Activated CD4-positive, alpha-beta T cell treated with anti-CD3 and anti-CD28 coated beads, Interleukin-2, amount 50 U/mL, for 4 hours (primary cell): ENCODE results near the gene TRIM46.
"Not testable (repeated sequence)": the region's sequence is repeated elsewhere in the genome, so short reads cannot be mapped to it uniquely, and the experiment has no call there.

Source experiments
- DNase-seq, 2 experiments: peaks; one replicate each; pipeline ENCODE4 v3.0.0-alpha.2; 2020

TRIM46 gene

DNA sequence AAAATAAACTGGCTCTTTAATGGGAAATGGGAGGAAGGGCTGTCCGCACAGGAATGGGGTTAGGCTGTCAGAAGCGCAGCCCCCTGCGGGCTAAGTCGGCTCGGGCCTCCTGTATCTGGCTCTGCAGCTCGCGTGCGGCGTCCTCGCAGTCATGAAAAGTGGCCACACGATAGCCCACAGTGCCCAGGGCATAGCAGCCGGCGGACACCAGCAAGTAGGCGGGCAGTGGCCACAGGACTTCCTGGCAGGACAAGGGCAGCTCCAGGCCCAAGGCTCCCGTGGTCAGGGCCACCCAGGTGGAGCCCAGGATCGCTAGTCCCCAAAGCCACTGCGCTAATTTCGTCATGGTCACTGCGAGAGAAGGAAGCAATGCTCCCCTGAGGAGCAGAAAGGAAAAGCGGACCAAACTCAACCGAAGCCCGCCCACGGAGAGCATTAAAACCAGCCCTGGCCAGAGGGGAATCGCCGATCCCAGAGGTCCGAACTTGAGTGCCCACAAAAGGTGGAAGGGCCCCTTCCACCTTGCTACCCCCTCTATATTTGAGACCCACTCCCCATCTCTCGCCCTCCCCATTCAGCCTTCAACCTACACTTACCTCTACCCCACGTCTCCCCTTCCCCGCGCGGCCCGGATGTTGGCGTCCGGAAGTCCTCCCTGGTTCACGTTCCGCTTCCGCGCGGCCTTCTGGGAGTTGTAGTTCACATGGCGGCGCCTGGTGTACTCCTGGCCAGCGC lies 33.6 kb upstream of the TRIM46 start, which contains the start of gene DPM3:
Gene DPM3 (minus strand): TSS at position 637 of the 735 bp plus-strand sequence. CDS start 291 bp downstream, at position 346.
- peak; percentile 88 to 89 for DNase-seq

DNA sequence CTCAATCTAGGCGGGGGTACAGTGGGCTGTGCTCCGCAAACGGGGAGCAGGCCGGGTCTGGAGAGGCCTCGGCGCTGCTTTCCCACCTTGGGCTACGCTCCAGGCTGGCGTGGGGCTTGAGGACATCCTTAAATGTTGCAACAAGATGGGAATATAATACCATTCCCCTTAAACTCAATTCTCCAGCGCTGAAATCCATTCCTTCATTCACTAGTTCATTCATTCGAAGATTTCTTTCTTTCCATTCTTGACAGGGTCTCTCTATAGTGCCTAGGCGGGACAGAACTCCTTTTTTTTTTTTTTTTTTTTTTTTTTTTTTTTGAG lies 33.1 kb upstream of the TRIM46 start:
- DNase-seq: no peak

DNA sequence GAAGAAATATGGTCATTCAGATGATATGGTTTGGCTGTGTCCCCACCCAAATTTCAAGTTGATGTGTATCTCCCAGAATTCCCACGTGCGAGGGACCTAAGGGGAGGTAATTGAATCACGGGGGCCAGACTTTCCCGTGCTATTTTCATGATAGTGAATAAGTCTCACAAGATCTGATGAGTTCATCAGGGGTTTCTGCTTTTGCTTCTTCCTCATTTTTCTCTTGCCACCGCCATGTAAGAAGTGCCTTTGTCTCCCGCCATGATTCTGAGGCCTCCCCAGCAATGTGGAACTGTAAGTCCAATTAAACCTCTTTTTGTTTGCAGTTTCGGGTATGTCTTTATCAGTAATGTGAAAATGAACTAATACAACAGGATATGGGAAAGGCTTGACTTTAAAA lies 31.9 kb upstream of the TRIM46 start:
- no peak for DNase-seq

DNA sequence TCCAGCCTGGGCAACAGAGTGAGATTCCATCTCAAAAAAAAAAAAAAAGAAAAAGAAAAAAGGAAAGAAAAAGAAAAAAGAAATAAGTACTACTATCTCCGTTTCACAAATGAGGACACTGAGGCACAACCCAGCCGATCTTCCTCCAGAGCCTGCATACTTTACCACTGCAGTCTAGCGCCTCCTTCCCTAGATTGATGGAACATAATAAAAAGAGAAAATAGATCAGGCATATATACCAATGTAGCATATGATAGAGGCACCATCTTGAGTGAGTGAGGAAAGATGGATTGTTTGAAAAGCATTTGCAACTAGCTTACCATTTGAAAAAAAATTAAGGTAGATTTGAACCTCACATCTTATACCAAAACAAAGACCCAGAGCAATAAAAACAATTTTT lies 28.2 kb upstream of the TRIM46 start:
- DNase-seq: no peak

DNA sequence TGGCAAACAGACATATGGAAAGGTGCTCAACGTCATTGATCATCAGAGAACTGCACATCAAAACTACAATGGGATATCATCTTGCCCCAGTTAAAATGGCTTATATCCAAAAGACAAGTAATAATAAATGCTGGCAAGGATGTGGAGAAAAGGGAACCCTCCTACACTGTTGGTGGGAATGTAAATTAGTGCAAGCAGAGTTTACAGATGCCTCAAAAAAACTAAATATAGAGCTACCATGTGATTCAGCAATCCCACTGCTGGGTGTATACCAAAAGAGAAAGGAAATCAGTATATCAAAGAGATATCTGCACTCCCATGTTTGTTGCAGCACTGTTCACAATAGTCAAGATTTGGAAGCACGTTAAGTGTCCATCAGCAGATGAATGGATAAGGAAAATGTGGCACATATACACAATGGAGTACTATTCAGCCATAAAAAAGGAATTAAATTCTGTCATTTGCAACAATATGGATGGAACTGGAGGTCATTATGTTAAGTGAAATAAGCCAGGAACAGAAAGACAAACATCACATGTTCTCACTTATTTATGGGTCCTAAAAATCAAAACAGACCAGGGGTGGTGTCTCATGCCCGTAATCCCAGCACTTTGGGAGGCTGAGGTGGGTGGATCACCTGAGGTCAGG lies 17.5 kb upstream of the TRIM46 start:
- not testable (repeated sequence) for DNase-seq

DNA sequence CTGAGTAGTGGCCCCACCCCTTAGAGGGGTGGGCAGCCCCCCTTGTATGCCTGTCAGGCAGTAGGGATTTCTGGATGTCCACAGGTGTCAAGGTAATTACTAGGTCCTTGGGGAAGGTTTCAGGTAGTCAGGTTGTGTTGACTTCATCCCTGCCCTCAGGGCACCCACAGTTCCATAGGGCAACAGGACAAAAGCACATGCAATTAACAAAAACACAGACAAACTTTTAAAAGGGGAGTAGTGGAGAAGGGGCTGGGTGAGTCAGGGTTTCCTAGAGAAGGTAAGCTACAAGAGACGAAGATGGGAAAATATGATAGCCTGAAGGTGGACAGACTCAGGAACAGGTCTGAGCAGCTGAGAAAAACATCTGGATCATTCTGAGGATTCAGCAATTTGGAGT lies 14.7 kb upstream of the TRIM46 start:
- DNase-seq: no peak

DNA sequence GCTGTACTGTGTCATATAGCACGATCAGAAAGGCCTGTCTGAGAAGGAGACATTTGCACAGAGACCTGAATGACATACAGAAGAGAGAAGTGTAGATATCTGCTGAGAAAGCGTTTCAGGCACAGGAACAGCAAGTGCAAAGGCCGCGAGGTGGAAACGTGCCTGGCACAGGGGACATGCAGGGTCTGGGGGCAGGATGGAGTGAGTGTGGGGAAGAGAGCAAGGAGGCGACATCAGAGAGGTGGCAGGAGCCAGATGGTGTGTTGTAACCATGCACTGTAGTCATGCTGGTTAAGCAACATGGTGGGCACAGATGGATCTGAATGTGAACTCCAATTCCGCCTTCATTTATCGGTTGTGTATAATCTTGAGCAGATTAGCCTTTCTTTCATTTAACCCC lies 13.5 kb upstream of the TRIM46 start:
- DNase-seq: no peak

DNA sequence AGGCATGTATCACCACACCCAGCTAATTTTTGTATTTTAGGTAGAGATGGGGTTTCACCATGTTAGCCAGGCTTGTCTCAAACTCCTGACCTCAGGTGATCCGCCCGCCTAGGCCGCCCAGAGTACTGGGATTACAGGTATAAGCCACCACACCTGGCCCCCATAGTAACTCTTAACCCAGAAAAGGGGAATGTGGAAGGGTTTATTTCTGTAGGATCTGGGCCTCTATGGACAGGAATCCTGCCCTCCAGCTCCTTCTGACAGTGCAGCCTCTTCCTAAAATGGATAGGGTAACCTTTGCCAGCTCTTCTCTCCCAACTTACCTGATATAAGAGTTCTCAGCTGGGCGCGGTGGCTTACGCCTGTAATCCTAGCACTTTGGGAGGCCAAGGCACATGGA lies 11.0 kb upstream of the TRIM46 start:
- DNase-seq: not testable (repeated sequence)

DNA sequence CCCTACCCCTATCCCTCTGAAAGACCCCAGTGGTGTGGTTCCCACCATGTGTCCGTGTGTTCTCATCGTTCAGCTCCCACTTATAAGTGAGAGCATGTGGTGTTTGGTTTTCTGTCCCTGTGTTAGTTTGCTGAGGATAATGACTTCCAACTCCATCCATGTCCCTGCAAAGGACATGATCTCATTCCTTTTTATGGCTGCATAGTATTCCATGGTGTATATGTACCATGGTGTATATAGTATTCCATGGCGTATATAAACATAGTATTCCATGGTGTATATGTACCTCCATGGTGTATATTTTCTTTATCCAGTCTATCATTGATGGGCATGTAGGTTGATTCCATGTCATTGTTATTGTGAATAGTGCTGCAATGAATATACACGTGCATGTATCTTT lies 9.9 kb upstream of the TRIM46 start:
- DNase-seq: not testable (repeated sequence)

DNA sequence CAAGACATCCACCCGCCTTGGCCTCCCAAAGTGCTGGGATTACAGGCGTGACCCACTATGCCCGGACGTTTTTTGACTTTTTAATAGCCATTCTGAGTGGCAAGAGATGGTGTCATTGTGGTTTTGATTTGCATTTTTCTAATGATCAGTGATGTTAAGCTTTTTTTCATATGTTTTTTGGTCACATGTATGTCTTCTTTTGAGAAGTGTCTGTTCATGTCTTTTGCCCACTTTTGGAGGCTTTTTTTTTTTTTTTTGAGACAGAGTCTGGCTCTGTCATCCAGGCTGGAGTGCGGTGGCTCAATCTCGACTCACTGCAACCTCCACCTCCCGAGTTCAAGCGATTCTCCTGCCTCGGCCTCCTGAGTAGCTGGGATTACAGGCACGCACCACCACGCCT lies 9.0 kb upstream of the TRIM46 start:
- DNase-seq: not testable (repeated sequence)

DNA sequence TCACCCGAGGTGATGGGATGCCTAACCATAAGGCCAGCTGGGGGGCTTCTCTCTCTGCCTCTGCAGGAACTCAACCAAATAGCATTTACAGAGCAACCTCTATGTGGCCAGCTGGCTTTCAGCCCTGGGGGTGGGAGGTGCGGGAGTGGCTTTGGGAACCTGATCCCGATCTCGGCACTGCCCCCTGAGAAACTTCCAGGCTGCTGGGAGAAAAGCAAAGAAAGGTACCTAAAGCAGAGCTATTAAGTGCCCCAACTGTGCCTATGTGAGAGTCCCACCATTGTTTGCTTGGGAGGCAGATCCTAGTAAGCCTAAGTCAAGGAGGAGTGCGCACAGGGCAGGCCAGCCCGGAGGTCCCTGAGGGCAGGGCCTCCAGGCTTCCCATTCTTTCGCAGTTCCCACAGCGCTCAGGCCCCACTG lies 7.6 kb upstream of the TRIM46 start:
- DNase-seq: no peak

DNA sequence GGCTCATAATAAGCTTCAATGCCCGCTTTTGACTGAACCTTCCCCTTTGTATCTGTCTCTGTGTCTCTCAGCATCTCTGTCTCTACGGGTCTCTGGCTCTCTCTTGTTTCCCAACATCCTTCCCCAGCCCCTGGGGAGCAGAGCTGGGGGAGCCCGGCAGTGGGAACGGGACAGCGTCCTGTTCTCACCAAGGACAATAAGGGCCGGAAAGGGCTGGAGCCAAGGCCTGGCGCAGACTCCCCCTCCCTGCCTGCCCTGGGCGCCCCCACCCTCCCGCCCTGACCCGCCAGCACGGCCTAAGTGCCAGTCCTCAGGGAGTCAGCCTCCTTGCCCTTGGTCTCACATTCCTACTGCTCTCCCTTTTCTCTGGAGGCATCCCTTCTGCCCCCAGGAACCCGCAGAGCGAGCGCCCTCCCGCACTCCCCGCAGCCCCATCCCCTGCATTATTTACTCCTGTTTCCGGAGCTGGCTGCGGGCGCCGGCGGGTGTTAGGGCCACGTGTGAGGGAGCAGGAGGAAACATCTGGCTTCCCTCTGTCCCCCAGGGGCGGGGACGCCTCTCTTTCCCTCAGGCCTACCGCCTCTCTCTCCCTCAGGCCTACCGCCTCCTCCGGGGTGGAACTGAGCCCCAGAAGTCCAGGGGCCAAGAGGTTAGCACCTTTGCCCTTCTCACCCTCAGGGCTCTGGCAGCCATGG lies 7.0 kb upstream of the TRIM46 start:
- no peak for DNase-seq

DNA sequence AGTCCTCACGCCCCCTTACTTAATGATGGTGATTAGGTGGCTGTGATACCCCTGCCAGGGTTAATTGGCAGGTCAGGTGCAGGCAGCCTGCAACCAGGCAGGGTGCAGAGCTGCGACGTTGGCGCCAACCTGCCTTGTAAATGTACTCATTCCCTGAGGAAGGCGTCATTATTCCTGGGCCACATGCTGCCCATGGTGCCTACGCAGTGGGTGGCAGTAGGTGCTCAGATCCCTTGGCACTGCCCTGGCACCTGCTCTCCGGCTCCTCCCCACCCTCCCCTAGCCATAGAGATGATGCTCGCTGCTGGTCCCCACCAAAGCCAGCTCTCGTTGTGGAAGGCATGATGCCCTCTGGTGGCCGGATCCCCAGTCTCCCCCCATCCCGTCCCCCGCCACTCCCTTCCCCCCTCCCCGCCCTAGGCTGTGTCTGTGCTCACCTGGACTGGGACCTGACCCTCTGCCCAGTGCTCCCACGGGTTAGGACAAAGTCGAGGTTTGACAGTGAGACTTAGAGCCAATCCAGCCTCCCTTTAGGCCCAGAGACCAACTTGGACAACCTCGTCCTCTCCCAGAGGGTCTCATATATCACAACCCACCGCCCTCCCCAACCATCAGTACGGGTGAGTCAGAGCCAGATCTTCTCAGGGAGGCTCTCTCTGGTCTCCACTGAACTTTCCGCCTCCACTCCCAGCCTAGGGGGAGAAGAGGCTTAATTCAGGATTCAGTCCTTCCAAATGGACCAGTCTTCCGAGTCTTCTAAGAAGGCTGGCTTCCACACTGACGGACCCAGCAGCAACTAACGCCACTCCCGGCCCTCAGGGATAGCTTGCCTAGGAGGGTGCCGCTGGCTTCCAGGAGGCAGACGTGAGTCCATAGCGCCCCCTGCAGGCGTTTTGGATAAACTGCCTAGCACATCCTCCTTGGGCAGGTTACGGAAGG lies 6.2 kb upstream of the TRIM46 start:
- peak; percentile 82 for DNase-seq

DNA sequence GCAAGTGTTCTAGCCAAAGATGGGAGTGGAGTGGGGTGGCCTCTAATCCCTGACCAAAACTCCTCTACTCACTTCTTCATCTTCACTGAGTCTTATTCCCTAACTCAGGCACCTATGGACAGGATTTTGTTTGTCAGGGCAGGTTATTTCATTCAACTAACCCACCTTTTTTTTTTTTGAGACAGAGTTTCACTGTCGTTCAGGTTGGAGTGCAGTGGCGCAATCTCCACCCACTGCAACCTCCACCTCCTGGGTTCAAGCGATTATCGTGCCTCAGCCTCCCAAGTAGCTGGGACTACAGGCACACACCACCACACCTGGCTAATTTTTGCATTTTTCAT lies 5.6 kb upstream of the TRIM46 start:
- not testable (repeated sequence) for DNase-seq

DNA sequence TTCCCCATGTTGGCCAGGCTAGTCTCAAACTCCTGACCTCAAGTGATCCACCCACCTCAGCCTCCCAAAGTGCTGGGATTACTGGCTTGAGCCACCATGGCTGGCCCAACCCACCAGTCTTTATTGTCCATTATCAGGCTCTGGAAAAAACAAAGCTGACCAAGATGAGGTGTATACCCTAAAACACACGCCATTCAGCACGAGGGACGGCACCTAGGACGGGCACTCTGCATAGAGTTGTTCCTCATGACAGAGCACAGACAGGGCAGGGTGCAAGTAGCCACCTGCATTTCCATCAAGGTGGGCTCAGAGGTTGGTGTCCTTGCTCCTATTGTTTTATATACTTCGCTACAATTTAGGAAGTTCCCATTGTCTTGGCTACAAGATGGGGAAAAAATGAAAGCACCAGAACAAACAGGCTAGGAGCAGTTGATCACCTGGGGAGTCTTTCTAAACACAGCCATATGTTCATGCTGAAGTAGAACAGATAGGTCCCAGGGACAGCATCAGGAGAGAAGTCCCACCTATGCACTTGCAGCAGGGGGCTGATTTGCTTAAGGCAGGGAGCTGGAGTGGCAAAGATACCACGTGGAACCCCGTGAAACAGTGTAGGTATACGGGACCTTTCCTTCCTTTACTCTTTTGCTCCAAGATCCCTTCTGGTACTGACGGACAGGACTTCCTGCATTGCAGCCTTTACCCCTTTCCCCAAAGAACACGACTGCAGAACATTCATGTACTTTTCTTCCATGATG lies 5.0 kb upstream of the TRIM46 start:
- DNase-seq: no peak

DNA sequence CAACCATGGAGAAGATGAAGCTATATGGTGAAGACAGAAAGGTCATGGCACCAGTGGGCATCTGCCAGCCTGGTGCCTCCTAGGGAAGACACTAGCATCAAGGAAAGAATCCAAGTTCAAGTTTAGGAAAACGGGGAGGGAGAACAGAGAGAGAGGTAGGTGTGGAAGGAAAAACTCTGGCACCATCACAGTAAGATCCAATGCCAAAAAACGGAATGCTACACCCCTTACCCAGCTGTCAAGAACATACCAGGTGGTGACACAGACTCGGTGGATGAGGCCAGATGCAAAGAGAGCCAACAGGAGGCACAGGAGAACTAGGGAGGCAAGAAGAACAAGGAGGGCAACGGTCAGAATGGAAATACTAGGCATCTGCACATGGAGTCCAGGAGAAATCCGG lies 4.1 kb upstream of the TRIM46 start:
- DNase-seq: no peak

DNA sequence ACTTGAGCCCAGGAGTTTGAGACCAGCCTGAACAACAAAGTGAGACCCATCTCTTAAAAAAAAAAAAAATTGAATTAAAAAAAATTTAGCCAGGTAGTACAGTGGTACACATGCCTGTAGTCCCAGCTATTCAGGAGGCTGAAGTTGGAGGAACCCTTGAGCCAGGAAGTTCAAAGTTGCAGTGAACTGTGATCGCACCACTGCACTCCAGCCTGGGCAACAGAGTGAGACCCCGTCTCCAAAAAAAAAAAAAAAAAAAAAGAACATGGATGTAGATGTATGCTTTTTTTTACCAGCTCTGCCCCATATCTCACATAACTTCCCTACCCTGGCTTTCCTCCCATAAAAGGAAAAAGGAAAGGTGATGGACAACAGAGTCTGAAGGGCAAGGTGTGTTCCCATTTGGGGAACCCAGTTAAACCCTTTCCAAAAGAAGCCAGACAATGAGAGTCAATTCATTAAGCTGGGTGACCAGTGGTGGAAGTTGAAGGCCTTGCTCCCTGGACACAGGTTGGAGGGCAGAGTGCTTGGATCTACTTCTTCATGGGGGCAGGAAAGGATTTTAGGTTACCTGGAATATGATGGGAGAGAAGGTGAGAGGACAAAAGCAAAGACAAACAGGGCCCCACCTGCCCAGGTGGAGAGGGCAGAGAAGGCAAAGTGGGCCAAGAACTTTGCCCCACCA lies 3.4 kb upstream of the TRIM46 start:
- DNase-seq: no peak

DNA sequence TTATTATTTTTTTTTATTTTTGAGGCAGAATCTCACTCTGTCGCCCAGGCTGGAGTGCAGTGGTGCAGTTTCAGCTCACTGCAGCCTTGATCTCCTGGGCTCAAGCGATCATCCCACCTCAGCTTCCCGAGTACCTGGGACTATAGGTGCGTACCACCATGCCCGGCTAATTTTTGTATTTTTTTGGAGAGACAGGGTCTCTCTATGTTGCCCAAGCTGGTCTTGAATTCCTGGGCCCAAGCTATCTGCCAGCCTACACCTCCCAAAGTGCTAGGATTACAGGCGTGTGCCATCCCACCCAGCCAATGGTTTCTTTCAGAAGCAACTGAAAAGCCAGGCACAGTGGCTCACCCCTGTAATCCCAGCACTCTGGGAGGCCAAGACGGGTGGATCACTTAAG lies 2.8 kb upstream of the TRIM46 start:
- DNase-seq: no peak

DNA sequence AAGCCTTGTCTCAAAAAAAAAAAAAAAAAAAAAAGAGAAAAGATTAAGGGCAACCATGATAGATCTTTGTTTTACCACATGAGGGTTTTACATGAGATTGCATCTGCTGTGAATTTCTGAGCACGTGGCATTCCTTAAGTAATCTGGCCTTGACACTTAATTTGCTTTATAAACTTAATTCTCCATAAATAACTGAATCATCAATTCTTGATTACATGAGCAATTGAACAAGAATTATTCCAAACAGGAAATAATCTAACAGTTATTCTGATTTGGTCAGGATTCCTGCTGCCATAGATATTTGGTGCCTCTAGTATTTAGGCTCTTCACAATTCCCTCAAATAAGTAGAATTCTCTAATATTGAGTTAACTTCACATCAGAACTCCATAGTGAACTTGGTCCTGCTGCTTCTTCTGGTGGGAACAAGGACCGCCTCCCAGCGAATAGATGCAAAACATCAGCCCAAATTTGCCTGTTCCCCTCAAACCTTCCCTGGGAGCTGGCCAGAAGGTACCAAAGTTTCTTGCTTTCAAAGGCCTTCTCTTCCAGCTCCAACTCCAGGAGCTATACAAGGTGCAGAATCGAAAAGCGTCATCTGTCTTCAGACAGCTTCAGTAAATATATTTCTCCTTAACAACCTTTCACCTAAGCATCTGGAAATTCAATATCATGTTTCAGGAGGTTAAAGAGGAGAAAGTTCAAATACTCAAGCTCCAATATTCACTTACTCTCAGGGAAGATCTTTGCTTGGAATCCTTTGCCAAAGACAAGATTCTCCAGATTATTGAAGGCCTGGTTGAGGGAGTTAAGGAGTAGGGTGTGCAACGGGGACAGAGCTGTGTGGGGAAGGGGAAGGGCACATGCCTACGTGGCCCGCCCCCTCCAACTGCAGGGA lies 1.6 kb upstream of the TRIM46 start:
- DNase-seq: peak; percentile 39 to 44

DNA sequence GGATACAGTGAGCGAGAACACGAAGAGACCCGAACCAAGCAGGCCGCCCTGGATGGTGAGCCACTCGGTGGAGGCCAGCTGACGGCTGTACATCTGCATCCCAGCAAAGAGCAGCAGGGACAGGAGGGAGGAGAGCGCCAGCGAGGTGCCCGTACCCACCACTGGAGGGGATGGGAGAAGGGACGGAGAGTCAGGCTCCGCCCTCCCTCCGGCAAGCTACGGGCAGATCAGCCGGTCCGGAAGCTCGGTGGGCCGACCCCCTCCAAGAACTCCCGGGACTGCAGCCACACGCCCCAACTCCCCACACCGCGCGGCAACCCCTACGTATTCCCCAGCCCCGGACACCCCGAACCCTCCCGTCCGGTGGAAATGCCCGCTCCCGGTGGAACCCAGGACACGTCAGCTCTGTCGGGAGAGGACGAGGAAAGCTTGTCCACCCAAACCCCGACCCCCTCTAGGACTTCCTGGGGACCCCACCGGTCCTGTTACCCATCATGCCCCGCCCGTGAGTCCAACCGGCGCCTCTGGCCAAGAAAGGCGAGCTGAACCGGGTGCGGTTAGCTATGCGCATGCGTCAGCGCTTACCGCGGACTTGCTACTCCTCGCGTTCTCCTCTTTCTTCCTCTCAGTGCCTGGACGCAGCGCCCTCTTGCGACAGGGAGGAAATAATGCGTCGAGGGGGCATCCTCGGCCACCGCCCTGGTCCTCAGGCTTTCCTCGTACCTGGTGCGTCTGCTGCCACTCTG lies 744 bp upstream of the TRIM46 start, which contains the start of gene KRTCAP2:
Gene KRTCAP2 (minus strand): TSS at position 573 of the 746 bp plus-strand sequence. CDS start 80 bp downstream, at position 493.
- peak; percentile 91 to 92 for DNase-seq
